ENCODE results near the gene SPINT2.
"Not testable (repeated sequence)": the region's sequence is repeated elsewhere in the genome, so short reads cannot be mapped to it uniquely, and the experiment has no call there.

SPINT2 gene

DNA sequence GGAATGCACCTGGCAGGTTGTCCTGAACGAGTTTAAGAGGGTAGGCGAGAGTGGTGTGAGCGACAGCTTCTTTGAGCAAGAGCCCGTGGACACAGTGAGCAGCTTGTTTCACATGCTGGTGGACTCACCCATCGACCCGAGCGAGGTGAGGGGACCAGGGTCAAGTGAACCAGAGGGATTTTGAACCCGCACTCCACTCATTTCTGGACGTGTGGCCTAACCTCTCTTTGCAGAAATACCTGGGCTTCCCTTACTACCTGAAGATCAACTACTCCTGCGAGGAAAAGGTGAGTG lies 72.9 kb downstream of the SPINT2 start:
- no peaks in the 10 kb centered on the region for H3K36me3 ChIP-seq (ENCODE audit: insufficient read depth, low read length)
- H3K9ac ChIP-seq (ENCODE audit: insufficient read length) = peak overlapping the region; percentile 60
- H3K9me3 ChIP-seq (ENCODE audit: low read depth, low read length) = no peaks in the 10 kb centered on the region
- TF ChIP-seq POLR2AphosphoS5 (IDR thresholded peaks at IDR 0.05; ENCODE audit: borderline replicate concordance, low read depth, low read length) (no peak), FOXP2 (optimal IDR thresholded peaks at IDR 0.05; ENCODE audit: control extremely low read depth, extremely low read length, insufficient read depth) (no peak), EZH2 (IDR thresholded peaks at IDR 0.05) (no peak)
- no peak for DNase-seq (ENCODE audit: low read depth, low spot score)
- H3K27ac ChIP-seq = no peak overlapping the region
- peak overlapping the region; percentile 98 for H3K4me3 ChIP-seq

DNA sequence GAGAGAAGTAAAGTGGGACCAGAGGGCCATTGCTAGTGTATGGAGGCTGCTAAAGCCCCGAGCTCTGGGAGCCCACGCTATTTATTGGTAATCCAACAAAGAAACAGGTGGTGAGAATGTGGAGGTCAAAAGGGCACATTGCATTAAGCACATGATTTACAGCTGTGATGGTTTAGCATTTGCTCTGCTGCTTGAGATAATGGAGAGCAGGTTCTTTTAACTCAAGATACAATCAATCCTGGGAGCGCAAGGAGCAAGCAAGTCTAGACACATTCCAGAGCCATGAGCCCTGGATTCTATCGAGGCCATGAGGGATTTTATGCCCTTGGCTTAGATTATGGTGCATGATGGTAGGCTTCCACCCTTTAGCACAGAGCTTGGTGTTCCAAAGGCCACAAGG lies 74.6 kb downstream of the SPINT2 start:
- H3K36me3 ChIP-seq (ENCODE audit: insufficient read depth, low read length); H3K9ac ChIP-seq (ENCODE audit: insufficient read length); DNase-seq (ENCODE audit: low read depth, low spot score); H3K9me3 ChIP-seq (ENCODE audit: low read depth, low read length); H3K27ac ChIP-seq; H3K4me3 ChIP-seq: not testable (repeated sequence)

DNA sequence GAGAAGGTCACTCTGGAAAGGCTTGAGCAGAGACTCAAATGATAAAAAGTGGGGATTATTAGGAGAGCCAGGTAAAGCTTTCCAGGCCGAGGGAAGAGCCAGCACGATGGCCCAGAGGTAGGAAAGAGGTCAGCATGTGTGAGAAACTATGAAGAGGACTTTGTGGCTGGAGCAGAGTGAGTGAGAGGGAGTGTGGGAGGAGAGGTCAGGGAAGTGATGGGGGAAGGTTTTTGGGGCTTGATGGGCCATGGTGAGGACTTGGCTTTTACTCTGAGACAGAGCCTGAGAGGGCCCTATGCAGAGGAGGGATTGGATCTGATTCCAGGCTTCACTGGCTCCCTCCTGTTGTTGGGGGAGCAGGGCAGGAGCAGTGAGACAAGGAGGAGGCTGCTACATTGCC lies 76.6 kb downstream of the SPINT2 start:
- no peak overlapping the region for H3K4me3 ChIP-seq
- no peak for DNase-seq (ENCODE audit: low read depth, low spot score)
- H3K36me3 ChIP-seq (ENCODE audit: insufficient read depth, low read length) = no peaks in the 10 kb centered on the region
- no peak overlapping the region for H3K27ac ChIP-seq
- no peaks in the 10 kb centered on the region for H3K9me3 ChIP-seq (ENCODE audit: low read depth, low read length)
- no peak for TF ChIP-seq FOXP2 (optimal IDR thresholded peaks at IDR 0.05; ENCODE audit: control extremely low read depth, extremely low read length, insufficient read depth)
- no peak for TF ChIP-seq POLR2AphosphoS5 (IDR thresholded peaks at IDR 0.05; ENCODE audit: borderline replicate concordance, low read depth, low read length)
- TF ChIP-seq EZH2 (IDR thresholded peaks at IDR 0.05) = no peak
- H3K9ac ChIP-seq (ENCODE audit: insufficient read length) = no peak overlapping the region

Data from SK-N-MC (cell line).